Smooth muscle cell of the coronary artery (primary cell): ENCODE data around the gene SKA1. TPM values are rescaled to one million over a fixed set of nuclear protein-coding genes. Genes with fewer than 3 reads are reported as not detected.

ENCODE experiments used
- total RNA-seq: library from RNA; depleted of rRNA; stranded (reverse); fragments of >200 nt; gene quantifications from 2 replicates; pipeline ENCODE4 v1.2.3, GENCODE V29; 2014; ENCODE audit warnings: low replicate concordance

SKA1 gene
- 0.94 and 3.5 TPM in 2 replicates for total RNA-seq

GRCh38 chr18:50374753-50375391 lies at the start of gene SKA1:
Gene SKA1, plus strand, starts transcription at chr18:50375046. Its CDS starts 785 bp downstream, at chr18:50375831.

Other genes with a start within 250 kb of the SKA1 start
- gene MYO5B, start 179.9 kb upstream of the SKA1 start, total RNA-seq, result 0.53 TPM in 1 of 2 replicates, not detected in the other
- gene CFAP53, start 108.6 kb upstream of the SKA1 start, total RNA-seq, result 0.38 and 0.94 TPM in 2 replicates
- 55.9 and 57.4 TPM in 2 replicates for gene MBD1, start 93.5 kb upstream of the SKA1 start, total RNA-seq
- 37.7 and 50.7 TPM in 2 replicates for gene CXXC1, start 87.4 kb upstream of the SKA1 start, total RNA-seq
- gene MAPK4, start 185.0 kb downstream of the SKA1 start, total RNA-seq, result not detected in 2 replicates